Tibial nerve (tissue), 4 donors: ENCODE results near the gene RPRD2.

ENCODE experiments used
- EP300 ChIP-seq, 2 donors: sonication (generic); formaldehyde crosslinking; IDR thresholded peaks; one replicate each; pipeline ENCODE4 v1.6.1; 2017; ENCODE audit warnings: antibody characterized with exemption in 2 of 2, mild to moderate bottlenecking in 1 of 2
- POLR2A ChIP-seq, 2 donors: fragments of 450-650 bp; IDR thresholded peaks; one replicate each; pipeline ENCODE4 v1.6.1; 2017; ENCODE audit warnings: antibody characterized with exemption in 2 of 2, mild to moderate bottlenecking in 2 of 2, moderate library complexity in 2 of 2
- TF ChIP-seq, protein P1 (sequence below), 5 experiments: fragments of 200-600 bp in 3 of 5; fragments of 450-650 bp in 2 of 5; sonication (generic) in 3 of 5; IDR thresholded peaks; one replicate each; pipeline ENCODE4 v1.5.1; 2016 to 2019; ENCODE audit warnings: antibody characterized with exemption in 5 of 5, mild to moderate bottlenecking in 3 of 5, moderate library complexity in 2 of 5

DNA sequence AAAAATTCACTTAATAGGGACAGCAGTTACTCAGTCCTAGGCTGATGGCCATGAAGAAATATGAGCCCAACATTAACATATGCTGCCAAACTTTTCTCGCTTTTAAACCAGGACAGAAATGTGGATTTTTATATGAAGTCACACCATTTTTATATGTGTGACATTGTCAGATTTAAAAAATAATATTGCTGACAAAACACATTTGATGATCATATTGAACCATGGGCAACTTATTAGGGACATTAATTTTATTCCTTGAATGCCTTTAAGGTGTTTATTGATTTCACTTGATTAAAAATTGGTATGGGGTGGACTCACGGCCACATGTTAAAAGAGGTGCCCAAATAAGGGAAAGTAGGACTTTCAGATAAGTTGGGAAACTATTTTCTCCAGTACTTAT lies 58.6 kb downstream of the RPRD2 start:
- TF ChIP-seq, protein P1, sequence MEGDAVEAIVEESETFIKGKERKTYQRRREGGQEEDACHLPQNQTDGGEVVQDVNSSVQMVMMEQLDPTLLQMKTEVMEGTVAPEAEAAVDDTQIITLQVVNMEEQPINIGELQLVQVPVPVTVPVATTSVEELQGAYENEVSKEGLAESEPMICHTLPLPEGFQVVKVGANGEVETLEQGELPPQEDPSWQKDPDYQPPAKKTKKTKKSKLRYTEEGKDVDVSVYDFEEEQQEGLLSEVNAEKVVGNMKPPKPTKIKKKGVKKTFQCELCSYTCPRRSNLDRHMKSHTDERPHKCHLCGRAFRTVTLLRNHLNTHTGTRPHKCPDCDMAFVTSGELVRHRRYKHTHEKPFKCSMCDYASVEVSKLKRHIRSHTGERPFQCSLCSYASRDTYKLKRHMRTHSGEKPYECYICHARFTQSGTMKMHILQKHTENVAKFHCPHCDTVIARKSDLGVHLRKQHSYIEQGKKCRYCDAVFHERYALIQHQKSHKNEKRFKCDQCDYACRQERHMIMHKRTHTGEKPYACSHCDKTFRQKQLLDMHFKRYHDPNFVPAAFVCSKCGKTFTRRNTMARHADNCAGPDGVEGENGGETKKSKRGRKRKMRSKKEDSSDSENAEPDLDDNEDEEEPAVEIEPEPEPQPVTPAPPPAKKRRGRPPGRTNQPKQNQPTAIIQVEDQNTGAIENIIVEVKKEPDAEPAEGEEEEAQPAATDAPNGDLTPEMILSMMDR (IDR thresholded peaks at IDR 0.05): no peak
- TF ChIP-seq POLR2A (IDR thresholded peaks at IDR 0.05) (no peak), EP300 (IDR thresholded peaks at IDR 0.05) (no peak)
